Measurements from ENCODE around the gene PAX2. TPM values are rescaled to one million over a fixed set of nuclear protein-coding genes. Genes with fewer than 3 reads are reported as not detected.

PAX2 gene
- total RNA-seq, 1 experiment from 2014 or later: not detected

- H3K36me3 ChIP-seq (ENCODE audit: low read depth): no peaks in the 10 kb centered on the region
- H2AFZ ChIP-seq: no peak overlapping the region
- ChIA-PET POLR2A (ENCODE audit: unreplicated experiment) (no interaction called here), CTCF (no interaction called here)
- H3K9me3 ChIP-seq (ENCODE audit: insufficient read depth, low read depth): no peaks in the 10 kb centered on the region
- H3K27me3 ChIP-seq (ENCODE audit: insufficient read depth, low read depth): peaks cover 34% of the 10 kb centered on the region
- no peak overlapping the region for H3K27ac ChIP-seq
- DNase-seq: no peak
- intact Hi-C loops (cut with micrococcal nuclease; ENCODE audit: unreplicated experiment): no loop called here
- TF ChIP-seq CTCF (conservative IDR thresholded peaks at IDR 0.05): no peak
- no peak for TF ChIP-seq EZH2 (IDR thresholded peaks at IDR 0.05; ENCODE audit: low read depth)
- no peaks in the 10 kb centered on the region for H3K4me1 ChIP-seq (replicated peaks; ENCODE audit: insufficient read depth)
- no peaks in the 10 kb centered on the region for H4K20me1 ChIP-seq (ENCODE audit: insufficient read depth)
- no peak overlapping the region for H3K4me3 ChIP-seq
- H3K79me2 ChIP-seq (ENCODE audit: low read depth): no peaks in the 10 kb centered on the region
- no peak overlapping the region for H3K4me2 ChIP-seq
- no TSS peak for BruUV-seq (replicated peaks)
- no peaks in the 10 kb centered on the region for H3K9me2 ChIP-seq (ENCODE audit: insufficient read depth)
- no peaks in the 10 kb centered on the region for H3F3A ChIP-seq (ENCODE audit: insufficient read depth, low read depth)
These were observed 77.8 kb downstream of the PAX2 start for GRCh38 chr10:100823194-100823593.

GRCh38 chr10:100824886-100825285 lies 79.5 kb downstream of the PAX2 start:
- no peaks in the 10 kb centered on the region for H3K36me3 ChIP-seq (ENCODE audit: low read depth)
- no peak overlapping the region for H2AFZ ChIP-seq
- no peaks in the 10 kb centered on the region for H3K9me3 ChIP-seq (ENCODE audit: insufficient read depth, low read depth)
- BruUV-seq (replicated peaks): no TSS peak
- no peaks in the 10 kb centered on the region for H3K79me2 ChIP-seq (ENCODE audit: low read depth)
- no peak overlapping the region for H3K27ac ChIP-seq
- ChIA-PET CTCF (no interaction called here), POLR2A (ENCODE audit: unreplicated experiment) (no interaction called here)
- intact Hi-C loops (cut with micrococcal nuclease; ENCODE audit: unreplicated experiment): no loop called here
- no peaks in the 10 kb centered on the region for H3K9me2 ChIP-seq (ENCODE audit: insufficient read depth)
- TF ChIP-seq EZH2 (IDR thresholded peaks at IDR 0.05; ENCODE audit: low read depth): no peak
- no peak for TF ChIP-seq CTCF (conservative IDR thresholded peaks at IDR 0.05)
- H3K27me3 ChIP-seq (ENCODE audit: insufficient read depth, low read depth): peaks cover 19% of the 10 kb centered on the region
- H3F3A ChIP-seq (ENCODE audit: insufficient read depth, low read depth): no peaks in the 10 kb centered on the region
- H3K4me2 ChIP-seq: no peak overlapping the region
- no peak overlapping the region for H3K4me3 ChIP-seq
- DNase-seq: no peak
- no peaks in the 10 kb centered on the region for H3K4me1 ChIP-seq (replicated peaks; ENCODE audit: insufficient read depth)
- H4K20me1 ChIP-seq (ENCODE audit: insufficient read depth): no peaks in the 10 kb centered on the region

- Histone ChIP-seq H3K4me3 (no peak overlapping the region), H3K27me3 (ENCODE audit: insufficient read depth, low read depth) (peaks cover 14% of the 10 kb centered on the region), H3K4me1 (replicated peaks; ENCODE audit: insufficient read depth) (no peaks in the 10 kb centered on the region), H3K4me2 (no peak overlapping the region), H3K36me3 (ENCODE audit: low read depth) (no peaks in the 10 kb centered on the region), H2AFZ (no peak overlapping the region), H3F3A (ENCODE audit: insufficient read depth, low read depth) (no peaks in the 10 kb centered on the region), H3K79me2 (ENCODE audit: low read depth) (no peaks in the 10 kb centered on the region), H3K9me3 (ENCODE audit: insufficient read depth, low read depth) (no peaks in the 10 kb centered on the region), H3K9me2 (ENCODE audit: insufficient read depth) (no peaks in the 10 kb centered on the region), H3K27ac (no peak overlapping the region), H4K20me1 (ENCODE audit: insufficient read depth) (no peaks in the 10 kb centered on the region)
- BruUV-seq (replicated peaks): no TSS peak
- TF ChIP-seq EZH2 (IDR thresholded peaks at IDR 0.05; ENCODE audit: low read depth) (no peak), CTCF (conservative IDR thresholded peaks at IDR 0.05) (no peak)
- intact Hi-C loops (cut with micrococcal nuclease; ENCODE audit: unreplicated experiment): no loop called here
- ChIA-PET CTCF (no interaction called here), POLR2A (ENCODE audit: unreplicated experiment) (no interaction called here)
- no peak for DNase-seq
These were observed 80.0 kb downstream of the PAX2 start for GRCh38 chr10:100825325-100825875.

All from PC-9 (cell line).